ENCODE measurements around the gene HOXD12.

Gene HOXD12, protein sequence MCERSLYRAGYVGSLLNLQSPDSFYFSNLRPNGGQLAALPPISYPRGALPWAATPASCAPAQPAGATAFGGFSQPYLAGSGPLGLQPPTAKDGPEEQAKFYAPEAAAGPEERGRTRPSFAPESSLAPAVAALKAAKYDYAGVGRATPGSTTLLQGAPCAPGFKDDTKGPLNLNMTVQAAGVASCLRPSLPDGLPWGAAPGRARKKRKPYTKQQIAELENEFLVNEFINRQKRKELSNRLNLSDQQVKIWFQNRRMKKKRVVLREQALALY

GRCh38 chr2:176099728-176100546 lies at the start of gene HOXD12:
Gene HOXD12, plus strand, starts transcription at chr2:176099795. Its CDS starts 7 bp downstream, at chr2:176099802.
- Histone ChIP-seq H3K36me3 (ENCODE audit: insufficient read depth) (no peaks in the 10 kb centered on the region), H3K9ac (no peak within 1 kb of the TSS), H3K79me2 (ENCODE audit: insufficient read depth, low read depth) (no peaks in the 10 kb centered on the region), H2AFZ (ENCODE audit: low read depth) (peak within 1 kb of the TSS; percentile 97), H3K4me3 (IDR thresholded peaks at IDR 0.05; ENCODE audit: insufficient read depth, low read depth, low read length) (no peak within 1 kb of the TSS), H3K4me2 (peak within 1 kb of the TSS; percentile 95; the same call in 1 of the 2 replicates), H3K27me3 (ENCODE audit: insufficient read depth, low read depth) (no peaks in the 10 kb centered on the region), H4K20me1 (ENCODE audit: insufficient read depth) (no peaks in the 10 kb centered on the region), H3K27ac (no peak within 1 kb of the TSS), H3K4me1 (ENCODE audit: low read depth, poor library complexity, severe bottlenecking) (peaks cover 8% of the 10 kb centered on the region)
- no peak for TF ChIP-seq CTCF (conservative IDR thresholded peaks at IDR 0.05; ENCODE audit: low read depth, low read length)

DNA sequence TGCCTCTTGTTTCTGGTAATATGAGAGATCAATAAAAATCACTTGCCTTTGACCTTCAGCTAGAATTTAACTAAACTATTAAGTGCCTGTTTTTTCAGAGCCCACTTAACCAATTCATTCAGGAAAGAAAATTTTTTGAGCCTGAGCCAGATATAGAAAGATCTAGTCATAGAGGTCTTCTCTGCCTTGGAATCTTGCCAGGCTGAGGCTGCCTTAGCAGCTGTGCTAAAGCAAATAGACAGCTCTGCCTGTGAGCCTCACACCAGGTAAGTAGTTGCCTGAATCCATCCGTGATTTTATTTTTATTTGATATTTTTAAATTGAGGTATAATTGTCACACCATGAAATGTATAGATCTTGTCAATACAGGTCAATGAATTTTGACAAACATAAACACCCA lies 43.2 kb upstream of the HOXD12 start:
- Histone ChIP-seq H3K4me1 (ENCODE audit: low read depth, poor library complexity, severe bottlenecking) (no peaks in the 10 kb centered on the region), H4K20me1 (ENCODE audit: insufficient read depth) (no peaks in the 10 kb centered on the region), H3K4me2 (no peak overlapping the region), H3K79me2 (ENCODE audit: insufficient read depth, low read depth) (no peaks in the 10 kb centered on the region), H3K27me3 (ENCODE audit: insufficient read depth, low read depth) (no peaks in the 10 kb centered on the region), H3K9ac (no peak overlapping the region), H3K27ac (no peak overlapping the region), H3K36me3 (ENCODE audit: insufficient read depth) (no peaks in the 10 kb centered on the region), H3K4me3 (IDR thresholded peaks at IDR 0.05; ENCODE audit: insufficient read depth, low read depth, low read length) (no peak overlapping the region), H2AFZ (ENCODE audit: low read depth) (no peak overlapping the region)
- no peak for TF ChIP-seq CTCF (conservative IDR thresholded peaks at IDR 0.05; ENCODE audit: low read depth, low read length)

DNA sequence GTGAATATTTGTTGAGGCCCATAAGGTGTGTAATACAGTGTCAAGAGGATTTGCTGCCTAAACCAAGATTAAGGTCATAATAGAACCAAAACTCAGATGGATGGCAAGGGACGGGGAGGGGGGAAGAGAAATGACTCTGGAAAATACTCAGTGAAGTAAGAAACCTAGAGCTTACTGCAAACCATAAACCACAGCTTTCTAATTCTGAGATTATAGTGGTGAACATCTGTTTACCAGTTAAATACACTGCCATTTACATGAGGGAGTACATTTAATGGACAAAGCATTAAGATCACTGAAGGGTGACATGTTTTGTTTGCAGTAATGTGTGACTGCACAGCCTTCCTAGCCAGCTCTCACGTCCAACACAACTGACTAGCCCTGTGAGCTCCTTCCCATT lies 35.6 kb upstream of the HOXD12 start:
- Histone ChIP-seq H4K20me1 (ENCODE audit: insufficient read depth) (no peaks in the 10 kb centered on the region), H2AFZ (ENCODE audit: low read depth) (peak overlapping the region; percentile 36; the same call in 1 of the 2 replicates), H3K9ac (no peak overlapping the region), H3K4me3 (IDR thresholded peaks at IDR 0.05; ENCODE audit: insufficient read depth, low read depth, low read length) (no peak overlapping the region), H3K27me3 (ENCODE audit: insufficient read depth, low read depth) (no peaks in the 10 kb centered on the region), H3K27ac (peak overlapping the region; percentile 44; the same call in 1 of the 2 replicates), H3K79me2 (ENCODE audit: insufficient read depth, low read depth) (no peaks in the 10 kb centered on the region), H3K4me2 (peak overlapping the region; percentile 37; the same call in 1 of the 2 replicates), H3K36me3 (ENCODE audit: insufficient read depth) (no peaks in the 10 kb centered on the region), H3K4me1 (ENCODE audit: low read depth, poor library complexity, severe bottlenecking) (peaks cover 28% of the 10 kb centered on the region)
- no peak for TF ChIP-seq CTCF (conservative IDR thresholded peaks at IDR 0.05; ENCODE audit: low read depth, low read length)

- Histone ChIP-seq H2AFZ (ENCODE audit: low read depth) (no peak overlapping the region), H3K4me2 (no peak overlapping the region), H3K27ac (no peak overlapping the region), H3K79me2 (ENCODE audit: insufficient read depth, low read depth) (no peaks in the 10 kb centered on the region), H3K9ac (no peak overlapping the region), H4K20me1 (ENCODE audit: insufficient read depth) (no peaks in the 10 kb centered on the region), H3K4me1 (ENCODE audit: low read depth, poor library complexity, severe bottlenecking) (peaks cover 43% of the 10 kb centered on the region), H3K36me3 (ENCODE audit: insufficient read depth) (no peaks in the 10 kb centered on the region), H3K27me3 (ENCODE audit: insufficient read depth, low read depth) (no peaks in the 10 kb centered on the region), H3K4me3 (IDR thresholded peaks at IDR 0.05; ENCODE audit: insufficient read depth, low read depth, low read length) (no peak overlapping the region)
- TF ChIP-seq CTCF (conservative IDR thresholded peaks at IDR 0.05; ENCODE audit: low read depth, low read length), result no peak
Measured at GRCh38 chr2:176066645-176067588, 32.7 kb upstream of the HOXD12 start.
